ENCODE data around the gene COQ3. TPM values are rescaled to one million over a fixed set of nuclear protein-coding genes. Genes with fewer than 3 reads are reported as not detected.
"Not testable (repeated sequence)": the region's sequence is repeated elsewhere in the genome, so short reads cannot be mapped to it uniquely, and the experiment has no call there.

COQ3 gene
- total and polyA plus RNA-seq, 9 donors: 3.0 to 10.0 (median 6.6) TPM

DNA sequence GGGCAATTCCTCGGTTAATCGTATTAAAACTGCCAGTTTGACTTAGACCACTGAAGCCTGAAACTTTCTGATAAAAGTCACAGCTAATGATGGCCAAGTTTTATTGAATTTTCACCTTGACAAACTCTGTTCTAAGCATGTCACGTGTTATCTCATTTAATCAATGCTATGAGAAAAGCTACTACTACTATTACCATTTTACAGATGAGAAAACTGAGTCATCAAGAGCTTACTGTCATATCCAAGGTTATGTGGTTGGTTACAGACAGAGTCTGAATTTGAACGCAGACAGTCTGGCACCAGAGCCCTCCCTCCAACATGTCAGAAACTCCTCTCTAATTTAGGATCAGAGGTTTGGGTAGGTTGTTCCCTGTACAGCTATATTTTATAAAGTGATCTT, 48.8 kb downstream of the COQ3 start:
- no peaks in the 10 kb centered on the region for H3K27me3 ChIP-seq
- no peak for DNase-seq
- no peak for TF ChIP-seq POLR2A (IDR thresholded peaks at IDR 0.05)
- TF ChIP-seq EP300 (IDR thresholded peaks at IDR 0.05): no peak
- no peak for TF ChIP-seq CTCF (IDR thresholded peaks at IDR 0.05)
- H3K36me3 ChIP-seq: no peaks in the 10 kb centered on the region
- no peaks in the 10 kb centered on the region for H3K4me1 ChIP-seq (ENCODE audit: insufficient read depth)
- H3K4me3 ChIP-seq: no peak overlapping the region
- no peaks in the 10 kb centered on the region for H3K9me3 ChIP-seq
- WGBS, 3 donors: 79 to 90% (median 80%) methylated on average over 4 of the region's 4 CpGs
- no peak overlapping the region for H3K27ac ChIP-seq
- intact Hi-C loops (cut with DNase I): no loop called here

- Histone ChIP-seq H3K4me3 (no peak overlapping the region), H3K9me3 (no peaks in the 10 kb centered on the region), H3K36me3 (no peaks in the 10 kb centered on the region), H3K27ac (no peak overlapping the region), H3K4me1 (ENCODE audit: insufficient read depth) (no peaks in the 10 kb centered on the region), H3K27me3 (no peaks in the 10 kb centered on the region)
- DNase-seq: no peak
- WGBS, 3 donors: 58 to 75% (median 63%) methylated on average over 3 of the region's 3 CpGs
- TF ChIP-seq CTCF (IDR thresholded peaks at IDR 0.05) (no peak), EP300 (IDR thresholded peaks at IDR 0.05) (no peak), POLR2A (IDR thresholded peaks at IDR 0.05) (no peak)
- intact Hi-C loops (cut with DNase I): no loop called here
Observed at GRCh38 chr6:99344289-99344688, 49.7 kb downstream of the COQ3 start.

GRCh38 chr6:99341862-99342455, 52.0 kb downstream of the COQ3 start:
- no peak for TF ChIP-seq POLR2A (IDR thresholded peaks at IDR 0.05)
- TF ChIP-seq CTCF (IDR thresholded peaks at IDR 0.05): no peak
- no peak for TF ChIP-seq EP300 (IDR thresholded peaks at IDR 0.05)
- Histone ChIP-seq H3K4me3 (no peak overlapping the region), H3K36me3 (no peaks in the 10 kb centered on the region), H3K27ac (no peak overlapping the region), H3K4me1 (ENCODE audit: insufficient read depth) (no peaks in the 10 kb centered on the region), H3K9me3 (no peaks in the 10 kb centered on the region), H3K27me3 (no peaks in the 10 kb centered on the region)
- intact Hi-C loops (cut with DNase I): no loop called here
- DNase-seq: no peak
- 89 to 94% (median 89%) methylated on average over 5 of the region's 5 CpGs for WGBS, 3 donors

- H3K27me3 ChIP-seq: no peaks in the 10 kb centered on the region
- 52 to 60% (median 53%) methylated on average over 2 of the region's 2 CpGs for WGBS, 3 donors
- no peaks in the 10 kb centered on the region for H3K9me3 ChIP-seq
- intact Hi-C loops (cut with DNase I): no loop called here
- no peak overlapping the region for H3K27ac ChIP-seq
- TF ChIP-seq CTCF (IDR thresholded peaks at IDR 0.05) (no peak), EP300 (IDR thresholded peaks at IDR 0.05) (no peak), POLR2A (IDR thresholded peaks at IDR 0.05) (no peak)
- no peaks in the 10 kb centered on the region for H3K36me3 ChIP-seq
- DNase-seq: no peak
- no peaks in the 10 kb centered on the region for H3K4me1 ChIP-seq (ENCODE audit: insufficient read depth)
- no peak overlapping the region for H3K4me3 ChIP-seq
Observed at GRCh38 chr6:99338188-99338587, 55.8 kb downstream of the COQ3 start.

DNA sequence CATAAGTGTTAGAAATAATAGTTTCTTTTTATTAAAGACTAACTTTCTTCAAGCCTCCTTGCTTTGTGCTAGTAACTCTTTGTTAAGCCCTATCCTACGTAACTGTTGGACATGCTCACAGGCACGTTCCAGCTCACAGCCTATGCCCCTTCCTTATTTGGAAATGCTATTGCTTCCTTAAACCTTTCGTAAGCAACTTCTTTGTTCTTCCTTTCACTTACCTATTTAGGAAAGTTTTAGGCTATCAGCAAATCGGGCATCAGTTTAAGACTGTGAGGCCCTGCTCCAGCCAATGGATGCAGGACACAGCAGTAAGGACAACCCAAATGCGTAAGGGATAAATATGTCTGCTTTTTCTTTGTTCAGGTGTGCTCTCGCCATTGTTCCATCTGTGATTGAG, 58.7 kb downstream of the COQ3 start:
- intact Hi-C loops (cut with DNase I); H3K27me3 ChIP-seq; H3K9me3 ChIP-seq; H3K4me3 ChIP-seq; H3K36me3 ChIP-seq; H3K4me1 ChIP-seq (ENCODE audit: insufficient read depth); H3K27ac ChIP-seq; DNase-seq: not testable (repeated sequence)
- 86 to 89% (median 89%) methylated on average over 6 of the region's 6 CpGs for WGBS, 3 donors
